LNCAP (cell line): Measurements from ENCODE around the gene LEMD2.

Experiments
- TF ChIP-seq, protein P1 (sequence below): fragments of 450-650 bp; IDR thresholded peaks from 2 replicates; pipeline ENCODE4 v1.5.1; 2017; ENCODE audit warnings: mild to moderate bottlenecking

Gene LEMD2

DNA sequence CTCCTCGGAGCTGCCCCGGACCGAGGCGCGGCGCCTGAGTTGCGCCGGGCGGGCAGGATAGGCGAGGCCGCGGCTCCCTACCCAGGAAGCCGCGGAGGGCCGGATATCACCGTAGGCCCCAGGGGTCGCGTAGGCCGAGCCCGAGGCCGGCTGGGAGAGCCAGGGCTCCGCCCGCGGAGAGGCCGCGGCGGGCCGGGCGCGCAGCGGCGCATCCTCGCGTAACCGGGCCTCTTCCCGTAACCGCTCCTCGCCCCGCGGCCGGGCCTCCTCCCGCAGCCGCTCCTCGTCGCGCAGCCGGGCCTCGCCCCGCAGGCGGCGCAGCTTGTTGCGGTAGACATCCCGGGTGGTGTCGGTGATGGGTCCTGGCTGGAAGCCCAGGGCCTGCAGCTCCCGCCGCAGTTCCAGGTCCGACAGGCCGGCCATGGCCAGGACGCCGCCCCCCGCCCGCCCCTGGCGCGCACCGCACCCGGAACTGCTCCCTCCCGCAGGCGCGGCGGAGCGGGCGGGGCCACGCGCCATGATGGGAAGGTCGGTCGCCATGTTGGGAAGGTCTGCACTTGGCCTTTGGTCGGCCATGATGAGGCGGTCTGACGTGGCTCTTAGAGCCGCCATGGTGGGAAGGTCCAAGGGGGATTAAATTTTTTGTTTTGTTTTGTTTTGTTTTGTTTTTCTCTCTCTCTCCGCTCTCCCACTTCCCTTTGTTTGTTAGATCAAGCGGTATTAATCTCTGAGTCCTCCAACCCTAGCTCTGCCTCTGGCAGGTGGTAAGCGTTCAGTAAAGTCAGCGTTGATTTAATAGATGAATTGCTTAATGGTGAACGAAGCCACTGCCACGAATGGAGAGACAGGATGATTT, at the start of gene LEMD2:
LEMD2 (minus strand) TSS at position 437 of the 856 bp plus-strand sequence; CDS start at position 423, 14 bp downstream.
- TF ChIP-seq, protein P1, sequence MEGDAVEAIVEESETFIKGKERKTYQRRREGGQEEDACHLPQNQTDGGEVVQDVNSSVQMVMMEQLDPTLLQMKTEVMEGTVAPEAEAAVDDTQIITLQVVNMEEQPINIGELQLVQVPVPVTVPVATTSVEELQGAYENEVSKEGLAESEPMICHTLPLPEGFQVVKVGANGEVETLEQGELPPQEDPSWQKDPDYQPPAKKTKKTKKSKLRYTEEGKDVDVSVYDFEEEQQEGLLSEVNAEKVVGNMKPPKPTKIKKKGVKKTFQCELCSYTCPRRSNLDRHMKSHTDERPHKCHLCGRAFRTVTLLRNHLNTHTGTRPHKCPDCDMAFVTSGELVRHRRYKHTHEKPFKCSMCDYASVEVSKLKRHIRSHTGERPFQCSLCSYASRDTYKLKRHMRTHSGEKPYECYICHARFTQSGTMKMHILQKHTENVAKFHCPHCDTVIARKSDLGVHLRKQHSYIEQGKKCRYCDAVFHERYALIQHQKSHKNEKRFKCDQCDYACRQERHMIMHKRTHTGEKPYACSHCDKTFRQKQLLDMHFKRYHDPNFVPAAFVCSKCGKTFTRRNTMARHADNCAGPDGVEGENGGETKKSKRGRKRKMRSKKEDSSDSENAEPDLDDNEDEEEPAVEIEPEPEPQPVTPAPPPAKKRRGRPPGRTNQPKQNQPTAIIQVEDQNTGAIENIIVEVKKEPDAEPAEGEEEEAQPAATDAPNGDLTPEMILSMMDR = no peak

DNA sequence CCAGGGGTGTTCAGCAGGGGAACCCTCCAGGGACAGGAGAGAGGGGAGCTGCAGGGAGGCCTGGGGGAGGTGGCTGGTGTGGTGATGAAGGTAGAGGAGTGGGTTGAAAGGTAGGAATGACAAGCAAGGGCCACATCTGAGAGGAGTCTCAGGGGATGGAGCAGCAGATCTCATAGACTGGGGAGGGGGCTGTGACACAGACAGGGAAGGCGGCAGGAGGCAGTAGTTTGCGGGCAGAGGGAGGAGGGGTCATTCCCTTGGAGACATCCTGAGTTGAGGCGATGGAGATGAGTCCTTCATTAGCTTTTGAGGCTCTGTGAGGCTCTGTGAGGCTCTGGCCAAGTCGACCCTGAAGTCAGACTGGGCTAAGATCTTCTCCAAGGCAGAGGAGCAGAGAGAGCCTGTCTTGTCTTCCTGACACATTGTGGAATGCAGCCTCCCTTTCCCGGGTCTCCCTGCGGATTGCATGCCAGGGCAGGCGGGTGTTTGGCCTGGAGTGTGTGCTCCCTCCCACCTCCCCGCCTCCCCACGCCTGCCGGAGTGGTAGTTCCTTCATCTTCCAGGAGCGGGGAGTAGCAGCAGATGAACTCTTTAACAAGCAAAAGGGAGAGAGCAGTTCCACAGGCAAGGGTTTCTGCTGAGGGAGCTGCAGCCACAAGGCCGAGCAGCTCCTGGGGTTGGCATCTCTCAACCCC, 49.2 kb upstream of the LEMD2 start:
- TF ChIP-seq, protein P1 = no peak

DNA sequence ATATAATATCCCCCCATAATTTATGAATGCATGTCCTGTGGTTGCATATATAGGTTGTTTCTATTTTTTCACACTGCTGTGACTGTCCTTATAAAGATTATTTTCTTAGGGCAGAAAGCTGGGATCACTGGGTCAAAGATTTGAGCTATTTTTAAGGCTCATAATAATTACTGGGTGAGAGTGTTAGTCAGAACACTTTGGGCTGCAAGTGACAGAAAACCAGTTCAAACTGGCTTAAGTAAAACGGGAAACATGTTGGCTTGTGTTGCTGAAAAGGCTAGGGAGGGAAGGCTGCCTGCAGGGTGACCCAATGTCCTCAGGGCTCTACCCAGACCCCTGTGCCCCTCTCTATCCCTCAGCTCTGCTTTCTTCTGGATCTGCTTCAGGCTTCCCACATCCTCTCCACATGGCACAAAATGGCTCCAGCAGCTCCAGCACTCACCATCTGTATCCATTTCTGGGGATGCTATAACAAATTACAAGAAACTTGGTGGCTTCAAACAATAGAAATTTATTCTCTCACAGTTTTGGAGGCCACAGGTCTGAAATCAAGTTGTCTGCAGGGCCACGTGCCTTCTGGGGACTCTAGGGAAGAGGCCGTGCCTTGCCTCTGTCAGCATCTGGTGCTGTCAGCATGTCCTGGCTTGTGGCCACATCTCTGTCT, 48.0 kb upstream of the LEMD2 start:
- TF ChIP-seq, protein P1 = no peak

DNA sequence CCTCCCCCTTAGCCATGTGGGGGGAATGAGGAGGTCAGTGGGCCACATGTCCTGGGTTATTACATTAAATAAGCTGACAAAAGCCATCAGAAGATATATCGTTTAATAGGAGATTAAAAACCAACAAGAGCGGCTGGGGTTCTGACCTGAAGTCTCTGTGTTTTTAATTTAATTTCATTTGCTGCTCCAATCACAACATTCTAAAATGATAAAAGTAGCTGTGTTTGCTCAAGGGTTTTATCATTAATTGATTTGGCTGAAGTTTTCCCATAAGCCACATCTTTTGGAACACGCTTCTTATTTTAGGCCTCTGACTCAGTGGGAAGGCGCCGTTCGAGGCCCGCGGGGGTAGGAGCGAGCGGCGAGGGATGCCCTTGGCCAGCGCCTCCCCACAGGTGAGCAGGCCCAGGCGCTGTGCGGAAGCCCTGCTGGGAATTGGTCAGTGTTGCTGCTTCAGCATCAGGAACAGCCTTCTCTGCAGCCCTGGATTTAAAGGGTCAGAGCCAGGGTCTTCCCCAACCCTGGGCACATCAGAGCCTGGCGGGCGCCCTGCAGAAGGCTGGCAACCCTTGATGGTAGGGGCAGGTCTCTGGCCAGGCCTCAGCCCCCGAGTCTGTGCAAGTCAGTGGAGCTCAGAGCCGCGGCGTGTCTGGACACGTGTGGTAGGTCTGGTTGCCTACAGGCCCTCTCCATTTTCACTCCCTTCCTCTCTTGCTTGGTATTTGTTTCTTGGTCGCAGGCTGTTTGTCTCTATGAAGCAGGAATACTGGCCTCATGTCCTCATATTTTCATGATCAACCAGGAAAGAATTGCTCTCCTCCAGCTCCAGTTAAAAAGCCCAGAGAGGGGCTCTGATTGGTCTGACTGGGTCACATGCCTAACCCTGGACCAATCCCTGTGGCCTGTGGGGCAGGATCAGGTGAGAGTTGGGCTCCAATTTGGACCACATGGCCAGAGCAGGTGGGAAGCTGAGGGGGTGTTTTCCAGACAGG, 45.8 kb upstream of the LEMD2 start:
- TF ChIP-seq, protein P1 = no peak

DNA sequence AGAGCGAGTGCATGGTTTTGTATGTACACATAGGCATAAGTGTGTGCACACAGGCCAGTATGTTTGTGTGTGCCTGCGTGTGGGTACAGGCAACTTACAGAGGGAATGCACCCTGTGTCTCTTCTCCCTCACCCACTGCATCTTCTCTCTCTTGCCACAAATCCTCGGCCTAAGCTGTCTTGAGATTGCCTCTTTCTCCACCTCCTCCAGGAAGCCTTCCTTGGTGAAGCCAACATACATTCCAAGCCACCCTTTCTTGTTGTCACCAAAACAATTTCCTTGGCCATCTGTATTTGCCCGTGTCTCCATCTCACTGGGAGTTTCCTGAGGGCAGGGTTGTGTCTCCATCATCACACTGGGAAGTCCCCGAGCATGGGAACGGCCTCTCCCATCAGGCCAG, 44.7 kb upstream of the LEMD2 start:
- TF ChIP-seq, protein P1 = no peak

DNA sequence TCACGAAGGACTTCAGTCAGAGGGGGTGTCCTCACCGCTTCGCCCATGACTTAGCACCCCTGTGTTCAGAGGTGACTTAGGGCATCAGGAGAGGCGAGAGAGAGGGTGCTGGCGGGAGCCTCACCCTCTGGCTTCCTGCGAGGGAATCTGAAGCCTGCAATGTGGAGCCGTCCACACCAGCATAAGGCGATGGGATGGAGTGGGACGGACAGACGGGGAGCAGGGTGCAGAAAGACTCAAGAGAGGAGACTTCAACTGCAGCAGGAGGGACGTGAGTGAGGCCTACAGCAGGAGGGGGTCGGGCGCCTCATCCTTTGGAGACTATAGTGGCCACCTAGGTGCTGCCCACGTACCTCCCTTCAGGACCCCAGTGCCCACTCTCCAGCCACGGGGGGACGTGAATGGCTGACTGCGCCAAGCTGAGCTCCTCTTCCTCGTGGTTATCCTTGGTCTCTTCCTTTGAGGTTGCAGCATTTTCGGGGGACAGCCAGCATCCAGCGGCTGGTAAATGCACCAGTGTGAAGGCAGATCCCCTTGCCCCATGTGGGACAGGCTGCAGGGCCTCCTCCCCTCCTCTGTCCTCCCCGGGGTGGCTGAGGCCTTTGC, 41.8 kb upstream of the LEMD2 start:
- TF ChIP-seq, protein P1 = no peak
